Ramos (cell line): ENCODE measurements around the gene UCN.
"Not testable (repeated sequence)": the region's sequence is repeated elsewhere in the genome, so short reads cannot be mapped to it uniquely, and the experiment has no call there.

Experiments used
- in situ Hi-C: fragments of 300-500 bp; cut with MboI; formaldehyde crosslinking; loops from one replicate; pipeline ENCODE4 v1.14.3; 2022; ENCODE audit warnings: low sequenced_read_pairs; ENCODE audit not compliant: unreplicated experiment

The UCN gene

DNA sequence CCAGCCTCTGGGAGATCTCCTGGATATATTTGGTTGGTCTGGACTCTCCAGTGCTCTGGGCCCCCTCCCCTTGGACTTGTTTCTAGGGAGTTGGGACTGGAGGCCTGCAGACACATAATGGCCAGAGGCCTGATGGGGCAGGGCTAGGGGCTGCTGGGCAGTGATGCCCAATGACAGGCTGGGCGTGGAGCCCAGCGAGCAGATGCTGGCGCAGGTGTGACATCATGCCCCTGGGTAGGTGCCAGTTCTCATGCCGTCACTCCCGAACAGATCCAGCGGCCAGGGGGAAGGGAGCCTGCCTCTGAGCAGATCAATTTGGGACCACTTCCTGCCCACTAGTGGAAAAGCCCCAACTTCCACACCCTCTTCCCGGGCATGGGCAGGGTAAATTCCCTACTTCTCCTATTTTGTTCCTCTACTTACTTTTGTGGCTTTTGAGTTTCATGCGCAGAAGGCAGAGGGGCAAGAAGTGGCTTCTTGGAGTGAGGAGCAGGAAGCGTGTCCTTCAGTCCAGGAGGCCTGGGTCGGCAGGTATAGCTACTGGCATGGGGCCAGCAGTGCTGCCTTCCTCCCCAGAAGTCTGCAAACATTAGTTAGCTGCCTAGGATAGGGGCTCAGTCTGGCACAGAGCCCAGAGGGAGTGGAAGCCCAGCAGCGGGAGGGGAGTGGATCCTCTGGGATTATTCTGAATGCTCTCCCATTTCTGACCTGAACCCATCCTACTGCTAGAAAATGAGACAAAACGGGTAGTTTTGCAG is 8.6 kb upstream of the UCN start:
- in situ Hi-C loops, result no loop called here

DNA sequence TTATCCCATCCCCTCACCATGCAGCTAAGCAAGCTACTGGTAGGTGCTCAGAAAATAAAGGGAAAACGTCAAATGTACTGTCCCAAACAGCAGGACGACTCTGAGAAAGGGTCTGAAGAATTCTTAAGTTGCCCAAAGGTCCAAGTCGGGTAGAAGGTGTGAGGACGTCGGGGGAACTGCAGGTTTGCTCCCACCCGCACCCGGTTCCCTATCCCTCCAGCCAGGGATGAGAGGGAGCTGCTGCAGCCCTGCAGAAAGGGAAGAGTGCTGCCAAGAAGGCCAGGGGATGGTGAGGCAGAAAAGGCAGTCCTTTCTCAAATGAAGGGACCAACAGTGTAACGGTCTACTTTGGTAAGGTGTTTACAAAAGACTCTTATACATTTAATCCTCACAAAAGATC is 6.9 kb upstream of the UCN start:
- in situ Hi-C loops, result no loop called here

DNA sequence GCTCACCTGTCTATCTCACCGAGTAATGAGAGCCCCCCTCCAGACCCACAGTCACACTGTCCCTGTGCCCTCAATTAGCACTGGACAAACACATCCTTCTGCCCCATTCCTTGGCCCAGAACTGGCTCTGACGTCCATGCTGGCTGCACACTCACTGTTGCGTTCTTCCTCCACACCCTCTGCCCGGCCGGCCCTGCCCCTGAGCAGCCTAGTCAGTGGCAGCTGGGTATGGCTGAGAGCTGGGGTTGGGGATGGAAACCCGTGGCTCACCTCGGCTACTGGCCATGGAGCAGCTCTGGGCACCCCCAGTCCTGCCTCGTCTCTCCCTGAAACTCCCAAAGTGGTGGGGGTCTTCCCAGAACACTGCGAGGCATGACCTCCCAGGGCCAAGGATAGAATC is 6.5 kb upstream of the UCN start:
- in situ Hi-C loops, result no loop called here

DNA sequence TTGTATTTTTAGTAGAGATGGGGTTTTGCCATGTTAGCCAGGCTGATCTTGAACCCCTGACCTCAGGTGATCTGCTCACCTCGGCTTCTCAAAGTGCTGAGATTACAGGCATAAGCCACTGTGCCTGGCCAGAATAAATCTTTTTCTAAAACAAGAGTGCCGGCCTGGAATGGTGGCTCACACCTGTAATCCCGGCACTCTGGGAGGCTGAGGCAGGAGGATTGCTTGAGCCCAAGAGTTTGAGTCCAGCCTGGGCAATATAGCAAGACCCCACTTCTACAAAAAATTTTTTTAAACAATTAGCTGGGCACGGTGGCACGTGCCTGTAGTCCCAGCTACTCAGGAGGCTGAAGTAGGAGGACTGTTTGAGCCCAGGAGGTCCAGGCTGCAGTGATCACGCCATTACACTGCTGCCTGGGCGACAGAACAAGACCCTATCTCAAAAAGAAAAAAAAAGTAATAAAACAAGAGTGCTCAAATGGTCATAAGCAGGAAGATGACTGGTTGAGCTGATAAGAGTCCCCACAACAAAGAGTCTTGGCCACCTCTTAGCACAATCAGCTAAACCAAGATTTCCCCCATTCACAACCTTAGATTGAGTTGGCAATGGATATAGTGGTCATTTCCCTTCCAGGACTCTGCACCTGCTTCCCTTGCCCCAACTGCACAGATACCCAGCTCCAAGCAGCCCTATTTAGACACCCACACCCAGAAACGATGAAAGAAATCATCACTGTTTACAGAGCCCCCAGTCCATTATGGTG is 5.8 kb upstream of the UCN start:
- in situ Hi-C loops, result no loop called here

DNA sequence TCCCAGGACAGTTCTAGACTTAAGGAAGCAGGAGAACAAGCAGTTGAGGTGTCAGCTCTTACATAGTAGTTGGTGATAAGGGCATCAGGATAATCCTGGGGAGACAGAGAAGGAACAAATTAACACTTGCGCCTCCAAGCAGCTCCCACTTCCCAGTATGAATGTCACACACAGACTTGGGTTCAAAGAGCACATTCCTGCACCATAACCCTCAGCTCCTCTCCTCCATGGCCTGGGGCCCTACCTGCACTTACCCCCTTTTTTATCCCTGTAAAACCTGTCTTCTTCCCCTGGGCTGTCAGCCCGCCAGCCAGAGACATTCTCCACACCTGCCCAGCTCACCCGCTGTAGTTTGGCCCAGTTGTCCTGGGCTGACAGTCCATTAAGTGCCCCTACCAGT is 3.9 kb upstream of the UCN start:
- in situ Hi-C loops, result no loop called here

DNA sequence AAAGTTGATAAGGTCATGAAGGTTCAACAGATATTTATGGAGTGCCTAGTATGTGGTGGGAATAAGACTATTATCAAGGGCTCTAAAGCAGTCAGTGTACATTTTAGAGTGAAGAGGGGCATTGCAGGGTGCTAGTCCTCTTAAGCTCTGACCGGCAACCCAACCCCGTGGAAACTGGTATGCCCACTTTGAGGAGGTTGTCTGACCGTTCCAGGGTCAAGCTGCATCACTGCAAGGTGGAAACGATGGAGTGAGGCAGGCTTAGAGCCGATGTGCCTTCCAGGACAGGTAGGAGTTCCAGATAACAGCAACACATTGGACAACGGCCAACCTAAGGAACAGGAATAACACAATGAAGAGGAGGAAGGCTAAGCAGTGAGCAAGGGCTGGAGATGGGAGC is 1.4 kb upstream of the UCN start:
- in situ Hi-C loops, result no loop called here

DNA sequence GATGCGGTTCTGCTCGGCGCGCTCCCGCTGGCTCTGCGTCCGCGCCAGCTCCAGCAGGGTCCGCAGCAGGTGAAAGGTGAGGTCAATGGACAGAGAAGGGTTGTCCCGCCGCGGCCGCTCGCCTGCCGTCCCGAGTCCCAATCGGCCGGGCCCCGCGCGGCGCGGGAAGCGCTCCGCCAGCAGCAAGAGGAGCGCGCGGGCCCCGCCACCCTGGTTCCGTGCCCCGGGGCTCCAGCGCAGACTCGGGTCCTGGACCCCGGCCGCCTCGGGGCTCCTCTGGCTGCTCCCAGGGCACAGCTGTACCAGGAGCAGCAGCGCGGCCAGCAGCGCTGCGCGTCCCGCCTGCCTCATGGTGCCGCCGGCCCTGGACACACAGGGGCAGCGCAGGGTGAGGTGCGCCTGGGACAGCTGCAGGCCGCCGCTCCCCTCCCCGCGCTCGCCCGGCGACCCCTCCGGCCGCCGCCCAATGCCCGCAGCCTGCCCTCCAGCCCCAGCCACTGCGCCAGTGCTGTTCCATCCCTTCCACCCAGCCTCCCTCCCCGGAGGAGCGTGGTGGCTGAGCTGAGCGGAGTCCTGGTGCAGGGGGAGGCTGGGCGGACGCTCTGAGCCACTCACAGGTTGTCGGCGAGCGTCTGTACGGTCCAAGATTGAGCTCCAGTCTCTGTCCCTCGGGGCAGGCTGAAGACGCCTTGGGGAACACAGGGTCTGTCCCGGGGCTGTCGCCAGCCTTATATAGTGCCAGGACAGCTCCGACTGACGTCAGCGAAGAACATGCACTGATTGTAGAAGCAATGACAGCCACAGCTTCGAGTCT is 493 bp downstream of the UCN start:
- in situ Hi-C loops, result no loop called here

DNA sequence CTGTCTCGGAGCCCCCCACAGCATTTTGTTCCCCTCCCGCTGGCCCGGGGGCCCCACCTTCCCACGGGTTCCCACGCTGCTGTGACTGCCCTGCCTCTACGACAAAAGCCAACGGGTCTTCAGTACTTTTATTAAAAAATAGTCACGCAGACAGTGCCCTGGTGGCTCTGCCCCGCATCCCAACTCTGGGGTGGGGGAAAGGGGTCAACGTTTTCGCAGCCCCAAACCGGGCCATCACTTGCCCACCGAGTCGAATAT is 1.0 kb downstream of the UCN start:
- in situ Hi-C loops, result no loop called here

DNA sequence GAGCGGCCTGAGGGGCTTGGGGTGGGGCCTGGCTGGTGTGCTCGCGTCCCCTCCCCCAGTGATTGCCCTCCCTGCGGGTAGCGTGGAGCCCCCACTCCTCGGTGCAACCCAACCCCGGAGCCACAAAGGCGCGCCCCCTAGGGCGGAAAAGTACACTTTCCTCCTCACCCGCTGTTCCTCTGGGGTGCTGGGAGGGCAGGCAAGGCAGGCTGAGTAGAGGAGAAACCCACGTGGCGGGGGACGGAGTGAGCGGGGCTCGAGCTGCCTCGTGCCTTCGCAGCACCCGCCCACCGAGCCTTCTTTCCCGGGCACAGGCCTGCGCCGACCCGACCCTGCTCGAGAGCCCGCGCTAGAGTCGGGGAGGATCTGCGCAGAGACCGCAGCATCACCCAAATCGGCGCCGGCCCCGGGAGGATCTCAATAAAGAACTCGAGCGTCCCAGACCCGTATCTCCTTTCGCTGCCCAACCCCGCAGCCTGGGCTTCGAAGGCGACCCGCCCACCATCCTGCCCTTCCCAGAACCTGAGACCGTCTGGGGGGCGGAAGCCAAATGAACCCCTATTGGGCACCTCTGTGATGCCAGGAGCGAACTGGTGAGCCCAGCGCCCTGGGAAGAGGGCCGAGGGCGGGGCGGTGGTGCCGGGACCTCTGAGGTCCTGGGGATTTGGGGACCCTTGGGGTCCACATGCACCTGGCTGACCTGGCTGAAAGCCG is 1.5 kb downstream of the UCN start:
- in situ Hi-C loops, result no loop called here

DNA sequence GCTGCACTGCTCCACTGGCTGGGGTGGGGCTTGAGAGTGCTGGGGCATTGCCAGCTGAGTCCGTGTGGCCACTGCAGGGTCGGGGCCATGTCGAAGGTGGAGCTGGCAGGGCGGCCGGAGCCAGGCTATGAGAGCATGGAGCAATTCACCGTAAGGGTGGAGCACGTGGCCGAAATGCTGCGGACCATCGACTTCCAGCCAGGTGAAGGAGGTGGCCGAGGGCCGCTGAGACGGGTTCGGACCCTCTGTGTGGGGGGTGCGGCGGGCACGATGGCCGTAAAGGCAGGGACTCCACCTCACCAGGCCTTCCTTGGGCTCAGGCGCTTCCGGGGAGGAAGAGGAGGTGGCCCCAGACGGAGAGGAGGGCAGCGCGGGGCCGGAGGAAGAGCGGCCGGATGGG is 2.1 kb downstream of the UCN start:
- in situ Hi-C loops, result no loop called here

DNA sequence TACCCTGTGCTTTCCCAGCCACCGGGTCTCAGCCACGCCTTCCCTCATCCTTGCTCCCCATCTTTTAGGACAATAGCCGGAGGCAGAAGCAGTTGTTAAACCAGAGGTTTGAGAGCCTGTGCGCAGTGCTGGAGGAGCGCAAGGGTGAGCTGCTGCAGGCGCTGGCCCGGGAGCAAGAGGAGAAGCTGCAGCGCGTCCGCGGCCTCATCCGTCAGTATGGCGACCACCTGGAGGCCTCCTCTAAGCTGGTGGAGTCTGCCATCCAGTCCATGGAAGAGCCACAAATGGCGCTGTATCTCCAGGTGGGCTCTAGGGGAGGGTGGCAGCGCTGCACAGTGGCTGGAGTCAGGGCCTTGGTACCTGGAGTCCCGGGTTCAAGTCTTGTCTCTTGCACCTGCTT is 2.7 kb downstream of the UCN start:
- in situ Hi-C loops, result no loop called here

DNA sequence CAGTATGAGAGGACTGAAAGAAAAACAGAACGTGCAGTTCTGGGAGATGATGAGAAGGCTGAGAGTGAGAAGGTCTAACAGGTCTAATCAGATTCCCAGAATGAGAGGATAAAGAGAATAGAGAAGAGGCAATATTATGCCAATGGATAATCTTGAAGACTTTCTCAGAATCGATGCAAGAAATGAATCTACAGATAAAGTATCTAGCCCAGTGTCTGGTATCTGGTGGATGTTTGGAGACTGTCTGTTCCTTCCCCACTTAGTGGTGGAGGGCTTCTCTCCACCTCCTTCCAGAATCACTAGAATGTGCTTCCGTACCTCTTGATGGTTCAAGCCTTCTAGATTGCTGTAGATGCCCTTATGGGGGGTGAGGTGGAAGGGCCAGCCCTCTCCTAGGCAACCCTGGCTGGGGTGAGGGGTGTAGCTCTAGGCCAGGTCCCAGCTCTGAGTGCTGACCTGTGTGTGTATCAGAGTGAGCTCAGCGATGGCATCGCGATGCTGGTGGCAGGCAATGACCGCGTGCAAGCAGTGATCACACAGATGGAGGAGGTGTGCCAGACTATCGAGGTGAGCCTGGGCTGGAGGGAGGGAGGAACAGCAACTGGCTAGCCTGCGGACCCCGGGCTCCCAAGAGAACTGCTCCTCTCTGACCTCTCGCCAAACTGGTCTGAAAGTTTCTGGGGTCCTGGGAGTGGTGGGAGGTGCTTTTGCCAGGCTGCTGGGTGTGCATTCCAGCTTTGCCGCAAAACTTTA is 3.6 kb downstream of the UCN start:
- in situ Hi-C loops, result no loop called here

DNA sequence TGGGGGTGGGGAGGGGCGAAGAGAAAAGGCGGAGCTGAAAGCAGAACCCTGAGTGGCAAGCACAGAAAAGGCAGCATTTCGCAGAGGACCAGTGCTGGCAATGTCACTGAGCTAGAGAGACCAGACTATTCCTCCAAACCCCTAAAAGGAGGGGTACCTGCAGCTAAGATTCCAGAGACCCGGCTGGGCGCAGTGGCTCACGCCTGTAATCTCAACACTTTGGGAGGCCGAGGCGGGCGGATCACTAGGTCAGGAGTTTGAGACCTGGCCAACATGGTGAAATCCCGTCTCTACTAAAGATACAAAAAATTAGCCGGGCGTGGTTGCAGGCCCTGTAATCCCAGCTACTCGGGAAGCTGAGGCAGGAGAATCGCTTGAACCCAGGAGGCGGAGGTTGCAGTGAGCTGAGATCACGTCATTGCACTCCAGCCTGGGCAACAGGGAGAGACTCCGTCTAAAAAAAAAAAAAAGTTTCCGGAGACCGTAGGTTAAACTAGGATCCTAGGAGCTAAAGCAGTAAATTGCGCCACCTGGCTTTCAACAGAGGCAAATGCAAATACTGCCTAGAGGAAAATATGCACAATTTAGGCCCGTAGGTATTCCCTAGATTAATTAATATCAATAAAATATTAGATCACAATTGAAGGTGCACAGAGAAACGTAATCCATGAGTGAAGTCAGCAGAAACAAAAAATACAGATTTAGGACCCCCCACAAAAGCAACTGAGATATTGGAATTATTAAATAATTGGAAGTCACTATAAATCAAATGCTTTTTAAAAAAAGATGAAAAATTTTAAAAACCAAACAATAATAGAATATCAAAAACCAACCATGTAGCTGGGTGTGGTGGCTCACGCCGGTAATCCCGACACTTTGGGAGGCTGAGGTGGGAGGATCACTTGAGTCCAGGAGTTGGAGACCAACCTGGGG is 4.9 kb downstream of the UCN start:
- in situ Hi-C loops, result no loop called here

DNA sequence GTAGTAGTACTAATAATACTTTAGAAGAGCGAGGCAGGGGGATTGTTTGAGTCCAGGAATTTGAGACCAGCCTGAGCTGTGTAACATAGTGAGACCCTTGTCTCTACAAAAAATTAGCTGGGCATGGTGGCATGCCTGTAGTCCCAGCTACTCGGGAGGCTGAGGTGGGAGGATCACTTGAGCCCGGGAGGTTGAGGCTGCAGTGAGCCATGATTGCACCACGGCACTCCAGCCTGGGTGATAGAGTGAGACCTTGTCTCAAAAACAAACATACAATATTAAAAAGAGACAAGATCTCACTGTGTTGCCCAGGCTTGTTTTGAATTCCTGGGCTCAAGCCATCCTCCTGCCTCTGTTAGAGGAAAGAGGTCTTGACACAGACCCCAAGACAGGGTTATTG is 7.6 kb downstream of the UCN start:
- in situ Hi-C loops, result not testable (repeated sequence)

DNA sequence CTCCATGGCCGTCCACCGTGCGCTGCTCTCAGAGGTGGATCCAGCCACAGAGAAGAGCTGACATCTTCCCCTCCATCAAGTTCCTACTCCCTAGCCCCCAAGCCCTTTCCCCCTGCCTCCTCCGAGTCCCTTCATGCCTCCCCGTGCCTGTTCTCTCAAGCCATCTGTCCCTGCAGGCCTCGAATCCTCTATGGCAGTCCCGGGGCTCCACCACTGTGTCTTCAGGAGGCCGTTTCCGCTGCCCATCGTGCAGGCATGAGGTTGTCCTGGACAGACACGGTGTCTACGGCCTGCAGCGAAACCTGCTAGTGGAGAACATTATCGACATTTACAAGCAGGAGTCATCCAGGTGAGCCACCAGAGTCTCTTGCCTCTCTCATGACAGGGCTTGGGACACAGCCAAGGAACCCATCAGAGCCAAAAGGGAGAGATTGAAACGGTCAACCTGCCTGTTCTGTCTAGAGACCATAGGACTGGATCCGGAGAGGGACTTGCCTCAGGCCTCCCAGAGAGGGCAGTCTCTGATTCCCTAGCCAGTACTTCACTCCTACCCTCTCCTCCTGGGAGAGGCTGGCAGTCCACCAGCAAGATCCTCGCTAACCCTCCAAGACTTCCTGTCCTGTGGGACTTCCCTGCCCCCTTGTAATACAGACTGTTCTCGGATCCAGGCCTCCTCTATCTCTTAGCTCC is 9.7 kb downstream of the UCN start:
- in situ Hi-C loops, result loop anchor here (5.0 kb wide), 1 partner anchor 336 kb away; no protein-coding TSS in a partner anchor

DNA sequence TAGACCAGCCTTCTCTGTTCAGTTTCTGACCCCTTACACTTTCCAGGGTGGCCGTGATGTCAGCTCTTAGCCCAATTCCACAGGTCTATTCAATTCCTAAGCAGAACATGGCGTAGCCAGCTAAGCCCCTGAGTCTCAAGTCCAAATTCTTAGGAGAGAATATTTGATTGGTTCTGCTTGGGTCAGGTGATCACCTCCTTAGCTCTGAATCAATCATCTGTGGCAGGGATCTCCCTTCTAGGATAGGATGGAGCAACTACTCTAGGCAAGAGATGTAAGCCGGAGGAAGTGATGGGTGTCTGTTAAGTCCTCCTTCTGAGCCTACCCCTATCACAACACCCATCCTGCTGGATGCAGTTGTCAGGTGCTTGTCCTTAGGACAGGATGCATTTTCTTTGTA is 11.1 kb downstream of the UCN start:
- in situ Hi-C loops, result loop anchor here (5.0 kb wide), 1 partner anchor 335 kb away; no protein-coding TSS in a partner anchor

DNA sequence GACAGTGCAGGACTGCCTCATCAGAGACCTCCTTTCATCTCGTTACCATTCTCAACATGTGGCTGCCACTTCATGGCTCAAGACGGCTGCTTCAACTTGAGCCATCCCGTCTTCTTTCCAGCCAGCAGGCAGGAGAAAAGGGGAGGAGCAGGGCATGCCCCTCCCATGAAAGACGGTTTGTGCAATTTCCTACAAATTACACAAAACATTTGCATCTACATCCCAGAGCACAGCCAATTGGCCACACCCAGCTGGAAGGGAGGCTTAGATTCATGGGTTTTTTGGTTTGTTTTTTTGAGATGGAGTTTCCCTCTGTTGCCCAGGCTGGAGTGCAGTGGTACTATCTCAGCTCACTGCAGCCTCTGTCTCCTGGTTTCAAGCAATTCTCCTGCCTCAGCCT is 11.8 kb downstream of the UCN start:
- in situ Hi-C loops, result loop anchor here (5.0 kb wide), 1 partner anchor 334 kb away; no protein-coding TSS in a partner anchor

DNA sequence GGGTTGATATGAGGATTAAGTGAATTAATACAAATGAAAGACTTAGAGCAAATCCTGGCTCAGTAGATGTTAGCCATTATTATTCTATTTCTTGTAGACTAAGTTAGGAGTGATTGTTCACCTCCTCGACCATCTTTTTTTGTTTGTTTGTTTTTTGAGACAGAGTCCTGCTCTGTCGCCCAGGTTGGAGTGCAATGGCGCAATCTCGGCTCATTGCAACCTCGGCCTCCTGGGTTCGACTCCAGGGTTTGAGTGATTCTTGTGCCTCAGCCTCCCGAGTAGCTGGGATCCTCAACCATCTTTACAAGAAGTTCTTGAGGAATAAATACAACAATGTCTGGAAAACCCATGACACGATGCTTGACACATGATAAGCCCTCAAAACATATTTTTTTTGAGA is 13.3 kb downstream of the UCN start:
- in situ Hi-C loops, result loop anchor here (5.0 kb wide), 1 partner anchor 333 kb away; no protein-coding TSS in a partner anchor
